Gastrocnemius medialis (tissue), 4 donors: Measurements from ENCODE around the gene PHF11.

Experiments
- CTCF ChIP-seq, 5 experiments: fragments of 450-650 bp in 3 of 5; fragments of 200-600 bp in 2 of 5; sonication (generic) in 2 of 5; IDR thresholded peaks in 4 of 5; conservative IDR thresholded peaks in 1 of 5; 1 replicate in 4 of 5; 2 replicates in 1 of 5; pipeline ENCODE4 v1.5.1; 2016 to 2019; ENCODE audit warnings: antibody characterized with exemption in 5 of 5, mild to moderate bottlenecking in 3 of 5, moderate library complexity in 3 of 5
- POLR2A ChIP-seq, 2 donors: fragments of 450-650 bp; IDR thresholded peaks; one replicate each; pipeline ENCODE4 v1.6.1; 2017; ENCODE audit warnings: antibody characterized with exemption in 2 of 2, mild to moderate bottlenecking in 2 of 2, moderate library complexity in 2 of 2

- TF ChIP-seq CTCF (IDR thresholded peaks at IDR 0.05 in 4 of 5, conservative IDR thresholded peaks at IDR 0.05 in 1 of 5) = no peak
- TF ChIP-seq POLR2A (IDR thresholded peaks at IDR 0.05) = no peak
These were observed 67.8 kb downstream of the PHF11 start for GRCh38 chr13:49563516-49563915.
